Kidney (tissue), 22 donors: Measurements from ENCODE around the gene MED7. TPM values are rescaled to one million over a fixed set of nuclear protein-coding genes. Genes with fewer than 3 reads are reported as not detected.

Experiments
- DNase-seq, 5 donors: peaks; one replicate each; pipeline ENCODE4 v3.0.0-alpha.2; 2013 to 2020
- FAIRE-seq: peaks from 2 replicates; lab custom pipeline; 2012; peaks lifted over from hg19 to GRCh38; lab: Jason Lieb, UNC
- H3K27ac ChIP-seq, 2 donors: one replicate each; pipeline ENCODE4 v1.7.0; 2013; ENCODE audit warnings: low read depth in 2 of 2, low read length in 2 of 2, inconsistent platforms in 1 of 2
- H3K27me3 ChIP-seq: one replicate; pipeline ENCODE4 v1.7.1; 2013; ENCODE audit warnings: low read length, inconsistent platforms; ENCODE audit not compliant: control insufficient read depth, insufficient read depth
- H3K36me3 ChIP-seq, 3 donors: one replicate each; pipeline versions ENCODE4 v1.7.0 to v1.7.1; 2013; ENCODE audit warnings: low read length in 3 of 3, control low read depth in 1 of 3, inconsistent platforms in 1 of 3; ENCODE audit not compliant: insufficient read depth in 3 of 3, control insufficient read depth in 2 of 3
- H3K4me1 ChIP-seq, 3 donors: one replicate each; pipeline versions ENCODE4 v1.7.0 to v1.7.1; 2013; ENCODE audit warnings: low read length in 3 of 3, inconsistent platforms in 1 of 3, low read depth in 1 of 3; ENCODE audit not compliant: control insufficient read depth in 2 of 3, insufficient read depth in 2 of 3
- H3K4me3 ChIP-seq, 3 donors: one replicate each; pipeline versions ENCODE4 v1.7.0 to v1.8.1; 2013; ENCODE audit warnings: low read length in 3 of 3, control low read depth in 1 of 3, inconsistent platforms in 1 of 3
- H3K9ac ChIP-seq, 3 donors: one replicate each; pipeline versions ENCODE4 v1.7.0 to v1.7.1; 2013; ENCODE audit warnings: low read length in 3 of 3, control low read depth in 1 of 3, inconsistent platforms in 1 of 3
- H3K9me3 ChIP-seq, 3 donors: one replicate each; pipeline versions ENCODE4 v1.7.0 to v1.7.1; 2013; ENCODE audit warnings: low read length in 3 of 3, control low read depth in 1 of 3, inconsistent platforms in 1 of 3; ENCODE audit not compliant: control insufficient read depth in 2 of 3, insufficient read depth in 1 of 3
- CTCF ChIP-seq: IDR thresholded peaks from 3 replicates; pipeline ENCODE4 v1.5.1; 2012; ENCODE audit warnings: mild to moderate bottlenecking, moderate library complexity, borderline replicate concordance; ENCODE audit not compliant: insufficient read depth; ENCODE audit errors: extremely low read depth
- intact Hi-C: fragments of 100-400 bp; cut with DNase I; formaldehyde crosslinking; loops from one replicate; pipeline ENCODE4 v1.11.1; 2022
- long read RNA-seq, 10 donors: library from polyadenylated mRNA in 1 of 10; unstranded in 1 of 10; transcript quantifications; one replicate each; pipeline ENCODE4 v2.0.0 and lab custom pipeline, GENCODE V29; 2021 to 2026
- polyA plus RNA-seq: library from polyadenylated mRNA; stranded (reverse); fragments of 350-450 nt; fragmentation: Illumina TruSeq; extraction: RNeasy Lipid Tissue Mini Kit (QIAGEN cat#74804); gene quantifications from one replicate; pipeline ENCODE4 v1.2.3, GENCODE V29; 2014; ENCODE audit warnings: low read depth, low replicate concordance; ENCODE audit not compliant: insufficient read depth
- total RNA-seq: library from RNA; stranded (reverse); fragmentation: NEBNext Ultra II Directional; extraction: Animal tissue kit (Norgen Biotek cat#: 25700); gene quantifications from one replicate; pipeline ENCODE4 v1.2.1, GENCODE V29; 2021
- donor health status: control.
- donor health status: control.
- donor health status: control.
- donor health status: control.
- donor health status: control.
- donor health status: DM: yes; HTN: yes; CAD: no.
- donor health status: Normal renal cell carcinoma (clear cell type).

MED7 gene
- 18.2 TPM for total RNA-seq
- 28.6 TPM for polyA plus RNA-seq
- long read RNA-seq, donor 1, transcript MED7-201 (2 exons, 2,402 nt) = major isoform, 11 of 11 reads
- long read RNA-seq, donor 1, partial matches to known transcripts = 0 of 11 reads
- long read RNA-seq, donor 1, other reads (novel, unspliced or antisense) = 0 of 11 reads
- long read RNA-seq, donor 2, transcript MED7-201 (2 exons, 2,402 nt) = major isoform, 8 of 9 reads
- long read RNA-seq, donor 2, partial matches to known transcripts = 0 of 9 reads
- long read RNA-seq, donor 2, other reads (novel, unspliced or antisense) = 0 of 9 reads
- long read RNA-seq, donor 3, transcript MED7-201 (2 exons, 2,402 nt) = major isoform, 14 of 14 reads
- long read RNA-seq, donor 3, partial matches to known transcripts = 0 of 14 reads
- long read RNA-seq, donor 3, other reads (novel, unspliced or antisense) = 0 of 14 reads
- long read RNA-seq, donor 4, transcript MED7-201 (2 exons, 2,402 nt) = major isoform, 5 of 5 reads
- long read RNA-seq, donor 4, partial matches to known transcripts = 0 of 5 reads
- long read RNA-seq, donor 4, other reads (novel, unspliced or antisense) = 0 of 5 reads
- long read RNA-seq, donor 5 = 0 reads
- long read RNA-seq, donor 6, transcript MED7-201 (2 exons, 2,402 nt) = major isoform, 24 of 24 reads
- long read RNA-seq, donor 6, partial matches to known transcripts = 0 of 24 reads
- long read RNA-seq, donor 6, other reads (novel, unspliced or antisense) = 0 of 24 reads
- long read RNA-seq, donor 7, transcript MED7-201 (2 exons, 2,402 nt) = major isoform, 9 of 11 reads
- long read RNA-seq, donor 7, partial matches to known transcripts = 0 of 11 reads
- long read RNA-seq, donor 7, other reads (novel, unspliced or antisense) = 1 of 11 reads
- long read RNA-seq, donor 8, transcript MED7-201 (2 exons, 2,402 nt) = major isoform, 9 of 9 reads
- long read RNA-seq, donor 8, partial matches to known transcripts = 0 of 9 reads
- long read RNA-seq, donor 8, other reads (novel, unspliced or antisense) = 0 of 9 reads
- long read RNA-seq, donor 9, transcript MED7-201 (2 exons, 2,402 nt) = major isoform, 7 of 7 reads
- long read RNA-seq, donor 9, partial matches to known transcripts = 0 of 7 reads
- long read RNA-seq, donor 9, other reads (novel, unspliced or antisense) = 0 of 7 reads
- long read RNA-seq, donor 10, transcript MED7-201 (2 exons, 2,402 nt) = major isoform, 6 of 6 reads
- long read RNA-seq, donor 10, partial matches to known transcripts = 0 of 6 reads
- long read RNA-seq, donor 10, other reads (novel, unspliced or antisense) = 0 of 6 reads

GRCh38 chr5:157142317-157143126, at the start of gene MED7:
Gene MED7, minus strand, starts transcription at chr5:157142865. Its CDS starts 3,434 bp downstream, at chr5:157139431.
- peaks cover 1 to 5% (median 4%) of the 10 kb centered on the region in 3 donors for H3K36me3 ChIP-seq
- peak; percentile 98 for FAIRE-seq
- peaks cover 0 to 10% (median 6%) of the 10 kb centered on the region in 3 donors for H3K4me1 ChIP-seq
- H3K9me3 ChIP-seq = no peaks in the 10 kb centered on the region
- peak; percentile 1 for TF ChIP-seq CTCF
- H3K9ac ChIP-seq = peak within 1 kb of the TSS; percentile 95 to 99 (median 96)
- peak; percentile 97 to 100 (median 97) for DNase-seq
- H3K4me3 ChIP-seq = peak within 1 kb of the TSS; percentile 96 to 97 (median 96)
- intact Hi-C loops = no loop called here
- H3K27me3 ChIP-seq = no peaks in the 10 kb centered on the region
- peak within 1 kb of the TSS; percentile 68 to 91 for H3K27ac ChIP-seq

- H3K4me3 ChIP-seq = no peak overlapping the region
- no peaks in the 10 kb centered on the region for H3K4me1 ChIP-seq
- intact Hi-C loops = no loop called here
- FAIRE-seq = no peak
- H3K9ac ChIP-seq = no peak overlapping the region
- no peak for TF ChIP-seq CTCF
- DNase-seq = no peak
- no peak overlapping the region for H3K27ac ChIP-seq
- no peaks in the 10 kb centered on the region for H3K36me3 ChIP-seq
- no peaks in the 10 kb centered on the region for H3K9me3 ChIP-seq
- no peaks in the 10 kb centered on the region for H3K27me3 ChIP-seq
Measured at GRCh38 chr5:157189223-157189622, 46.6 kb upstream of the MED7 start.

- no peak for FAIRE-seq
- intact Hi-C loops = no loop called here
- H3K9me3 ChIP-seq = no peaks in the 10 kb centered on the region
Measured at GRCh38 chr5:157188270-157188669, 45.6 kb upstream of the MED7 start.

More at GRCh38 chr5:157188270-157188669, 45.6 kb upstream of the MED7 start:
- no peaks in the 10 kb centered on the region for H3K4me1 ChIP-seq
- no peak overlapping the region for H3K27ac ChIP-seq
- H3K9ac ChIP-seq = no peak overlapping the region
- H3K27me3 ChIP-seq = no peaks in the 10 kb centered on the region
- no peak overlapping the region for H3K4me3 ChIP-seq
- no peak for TF ChIP-seq CTCF
- DNase-seq = no peak
- H3K36me3 ChIP-seq = no peaks in the 10 kb centered on the region
